ENCODE data around the gene OR2V1. TPM values are rescaled to one million over a fixed set of nuclear protein-coding genes. Genes with fewer than 3 reads are reported as not detected.
"Not testable (repeated sequence)": the region's sequence is repeated elsewhere in the genome, so short reads cannot be mapped to it uniquely, and the experiment has no call there.

The OR2V1 gene
- total and polyA plus RNA-seq, 2 donors (not counting 1 experiment from before 2014, with no cell fraction given): not detected

- peak overlapping the region in 3 of 5 experiments; percentile 15 to 44 (median 30) for H3K4me3 ChIP-seq (ENCODE audit: control extremely low read depth in 1 of 5, extremely low read depth in 1 of 5, insufficient read depth in 1 of 5, low read depth in 2 of 5, low read length in 4 of 5)
- ATAC-seq (ENCODE audit: low read depth) (no peak), DNase-seq (peak; percentile 24)
- intact Hi-C loops (cut with micrococcal nuclease): loop anchor here (5.0 to 10.0 kb wide), 3 partner anchors 53 to 359 kb away; partner anchors contain the start of genes MGAT1 and TRIM52
- H3K27ac ChIP-seq (ENCODE audit: low read length in 2 of 2): peak overlapping the region in 1 of 2 donors; percentile 60
- 91% methylated on average over 2 of the region's 4 CpGs for WGBS (ENCODE audit: insufficient coverage)
- H3K4me1 ChIP-seq (ENCODE audit: control insufficient read depth in 2 of 2, insufficient read depth in 2 of 2, low read length in 2 of 2): peaks cover 18 to 32% of the 10 kb centered on the region in 2 donors
- H3K36me3 ChIP-seq (replicated peaks in 1 of 2; ENCODE audit: control extremely low read depth in 1 of 2, control insufficient read depth in 1 of 2, extremely low read depth in 1 of 2, insufficient read depth in 2 of 2, low read length in 1 of 2): no peaks in the 10 kb centered on the region
- H3K27me3 Mint-ChIP-seq: peaks cover 14% of the 10 kb centered on the region
- peak overlapping the region; percentile 82 for H3K27ac Mint-ChIP-seq
- peak overlapping the region; percentile 40 for H3K9ac ChIP-seq (ENCODE audit: low read length)
- no peaks in the 10 kb centered on the region for H3K79me2 ChIP-seq (ENCODE audit: control insufficient read depth, insufficient read depth, low read length)
- peaks cover 0 to 42% (median 7%) of the 10 kb centered on the region in 4 experiments for H3K27me3 ChIP-seq (replicated peaks in 1 of 4; ENCODE audit: control extremely low read depth in 1 of 4, control insufficient read depth in 3 of 4, insufficient read depth in 4 of 4, low read length in 3 of 4)
- peaks cover 33% of the 10 kb centered on the region for H3K4me1 Mint-ChIP-seq
- no peak for TF ChIP-seq EZH2 (IDR thresholded peaks at IDR 0.05; ENCODE audit: borderline replicate concordance, insufficient read depth, low read depth, low read length, poor library complexity, severe bottlenecking)
- TF ChIP-seq CTCF (IDR thresholded peaks at IDR 0.05): no peak
- H3K9me3 ChIP-seq (ENCODE audit: control extremely low read depth in 1 of 3, control insufficient read depth in 2 of 3, insufficient read depth in 1 of 3, low read length in 2 of 3): peaks cover 0 to 36% (median under 1%) of the 10 kb centered on the region in 3 donors
- H4K20me1 ChIP-seq (ENCODE audit: control insufficient read depth, insufficient read depth, low read length, poor library complexity, severe bottlenecking): no peaks in the 10 kb centered on the region
- ChIA-PET CTCF (interaction anchor here (0.9 to 2.5 kb wide), 3 partner anchors 11 to 46 kb away, joined by 3 to 9 read pairs (median 3); no protein-coding TSS in a partner anchor), POLR2A (no interaction called here)
- H2AFZ ChIP-seq (ENCODE audit: insufficient read depth, low read depth, low read length, poor library complexity, severe bottlenecking): no peak overlapping the region
- no peaks in the 10 kb centered on the region for H3K9me3 Mint-ChIP-seq (ENCODE audit: insufficient read depth)
- H3K4me2 ChIP-seq (replicated peaks; ENCODE audit: low read depth, low read length, poor library complexity, severe bottlenecking): peak overlapping the region; percentile 70
- H3K4me3 Mint-ChIP-seq: peak overlapping the region; percentile 71
Observed at GRCh38 chr5:181161534-181162175, 30.7 kb upstream of the OR2V1 start.

- Mint-ChIP-seq H3K27ac (peak overlapping the region; percentile 82), H3K27me3 (peaks cover 14% of the 10 kb centered on the region), H3K4me3 (peak overlapping the region; percentile 71), H3K4me1 (peaks cover 29% of the 10 kb centered on the region)
- H3K79me2 ChIP-seq (ENCODE audit: control insufficient read depth, insufficient read depth, low read length); H4K20me1 ChIP-seq (ENCODE audit: control insufficient read depth, insufficient read depth, low read length, poor library complexity, severe bottlenecking); H2AFZ ChIP-seq (ENCODE audit: insufficient read depth, low read depth, low read length, poor library complexity, severe bottlenecking); H3K36me3 ChIP-seq (replicated peaks in 1 of 2; ENCODE audit: control extremely low read depth in 1 of 2, control insufficient read depth in 1 of 2, extremely low read depth in 1 of 2, insufficient read depth in 2 of 2, low read length in 1 of 2); H3K9me3 Mint-ChIP-seq (ENCODE audit: insufficient read depth): not testable (repeated sequence)
- Histone ChIP-seq H3K27me3 (replicated peaks in 1 of 4; ENCODE audit: control extremely low read depth in 1 of 4, control insufficient read depth in 3 of 4, insufficient read depth in 4 of 4, low read length in 3 of 4) (peaks cover 0 to 42% (median 6%) of the 10 kb centered on the region in 4 experiments), H3K9ac (ENCODE audit: low read length) (peak overlapping the region; percentile 40), H3K27ac (ENCODE audit: low read length in 2 of 2) (peak overlapping the region in 1 of 2 donors; percentile 60), H3K9me3 (ENCODE audit: control extremely low read depth in 1 of 3, control insufficient read depth in 2 of 3, insufficient read depth in 1 of 3, low read length in 2 of 3) (peaks cover 0 to 30% (median 0%) of the 10 kb centered on the region in 3 donors), H3K4me3 (ENCODE audit: control extremely low read depth in 1 of 5, extremely low read depth in 1 of 5, insufficient read depth in 1 of 5, low read depth in 2 of 5, low read length in 4 of 5) (peak overlapping the region in 3 of 5 experiments; percentile 15 to 44 (median 30)), H3K4me2 (replicated peaks; ENCODE audit: low read depth, low read length, poor library complexity, severe bottlenecking) (peak overlapping the region; percentile 70), H3K4me1 (ENCODE audit: control insufficient read depth in 2 of 2, insufficient read depth in 2 of 2, low read length in 2 of 2) (peaks cover 17 to 32% of the 10 kb centered on the region in 2 donors)
- WGBS (ENCODE audit: insufficient coverage): 31% methylated on average over 14 of the region's 48 CpGs
- CTCF ChIA-PET: interaction anchor here (0.9 to 1.3 kb wide), 6 partner anchors 24 to 194 kb away, joined by 3 to 6 read pairs (median 3); no protein-coding TSS in a partner anchor
- ATAC-seq (ENCODE audit: low read depth) (peak; percentile 26), DNase-seq (peak; percentile 72)
- POLR2A ChIA-PET: interaction anchor here (1.1 kb wide), 1 partner anchor 31 kb away, joined by 3 read pairs; no protein-coding TSS in a partner anchor
- intact Hi-C loops (cut with micrococcal nuclease): loop anchor here (5.0 to 10.0 kb wide), 3 partner anchors 54 to 359 kb away; partner anchors contain the start of genes MGAT1 and TRIM52
Observed at GRCh38 chr5:181160755-181161533, 30.0 kb upstream of the OR2V1 start.

Measured in B cell (primary cell).